Lower lobe of right lung (tissue), 2 donors: ENCODE measurements around the gene TOM1L2. TPM values are rescaled to one million over a fixed set of nuclear protein-coding genes. Genes with fewer than 3 reads are reported as not detected.

Experiments used
- ATAC-seq, 2 donors: fragments of 200-7000 bp; cut with Tn5 transposase; one replicate each; pipeline ENCODE4 v1.9.1; 2020 to 2022; ENCODE audit warnings: mild to moderate bottlenecking in 2 of 2, moderate library complexity in 2 of 2
- DNase-seq: peaks from one replicate; pipeline ENCODE4 v3.0.0-alpha.2; 2020
- H3K27ac ChIP-seq: fragments of 200-600 bp; one replicate; pipeline ENCODE4 v1.8.0; 2022
- H3K27me3 ChIP-seq: fragments of 200-600 bp; one replicate; pipeline ENCODE4 v1.8.0; 2022; ENCODE audit warnings: low read depth
- H3K36me3 ChIP-seq: fragments of 200-600 bp; one replicate; pipeline ENCODE4 v1.8.0; 2022; ENCODE audit warnings: mild to moderate bottlenecking
- H3K4me1 ChIP-seq: fragments of 200-600 bp; one replicate; pipeline ENCODE4 v1.8.0; 2022
- H3K4me3 ChIP-seq: fragments of 200-600 bp; one replicate; pipeline ENCODE4 v1.8.0; 2022; ENCODE audit warnings: mild to moderate bottlenecking
- H3K9me3 ChIP-seq: fragments of 200-600 bp; one replicate; pipeline ENCODE4 v1.8.0; 2022
- CTCF ChIP-seq: fragments of 200-600 bp; IDR thresholded peaks from one replicate; pipeline ENCODE4 v1.8.0; 2022; ENCODE audit warnings: antibody characterized with exemption, mild to moderate bottlenecking
- intact Hi-C: fragments of 100-400 bp; cut with DNase I; formaldehyde crosslinking; loops from one replicate; pipeline ENCODE4 v1.11.0; 2022
- total RNA-seq: library from RNA; stranded (reverse); fragmentation: NEBNext Ultra II Directional; extraction: Animal tissue kit (Norgen Biotek cat#: 25700); gene quantifications from one replicate; pipeline ENCODE4 v1.2.1, GENCODE V29; 2021
- donor health status: DM: no; HTN: yes; CAD: no; lungs with severe emphysema.

The TOM1L2 gene
- total RNA-seq, 1 donor from 2014 or later = 63.4 TPM

GRCh38 chr17:17823433-17824118, 148.6 kb downstream of the TOM1L2 start:
- Histone ChIP-seq H3K4me1 (peaks cover 80% of the 10 kb centered on the region), H3K4me3 (peak overlapping the region; percentile 58), H3K27ac (peak overlapping the region; percentile 81), H3K9me3 (no peaks in the 10 kb centered on the region), H3K36me3 (peaks cover 15% of the 10 kb centered on the region), H3K27me3 (no peaks in the 10 kb centered on the region)
- ATAC-seq = peak; percentile 93 to 94
- TF ChIP-seq CTCF = no peak
- DNase-seq = peak; percentile 89
- intact Hi-C loops = no loop called here

- intact Hi-C loops = no loop called here
- Histone ChIP-seq H3K27ac (peak overlapping the region; percentile 49), H3K9me3 (no peaks in the 10 kb centered on the region), H3K27me3 (no peaks in the 10 kb centered on the region), H3K4me1 (peaks cover 87% of the 10 kb centered on the region), H3K36me3 (peaks cover 22% of the 10 kb centered on the region), H3K4me3 (peak overlapping the region; percentile 58)
- DNase-seq (no peak), ATAC-seq (no peak)
- TF ChIP-seq CTCF = no peak
Observed at GRCh38 chr17:17822616-17823015, 149.6 kb downstream of the TOM1L2 start.

- Histone ChIP-seq H3K27me3 (no peaks in the 10 kb centered on the region), H3K27ac (peak overlapping the region; percentile 49), H3K4me1 (peaks cover 89% of the 10 kb centered on the region), H3K36me3 (peaks cover 26% of the 10 kb centered on the region), H3K9me3 (no peaks in the 10 kb centered on the region), H3K4me3 (peak overlapping the region; percentile 58)
- ATAC-seq (no peak), DNase-seq (no peak)
- TF ChIP-seq CTCF = no peak
- intact Hi-C loops = no loop called here
Observed at GRCh38 chr17:17822189-17822588, 150.0 kb downstream of the TOM1L2 start.

GRCh38 chr17:17820463-17821158, 151.6 kb downstream of the TOM1L2 start:
- Histone ChIP-seq H3K9me3 (no peaks in the 10 kb centered on the region), H3K4me3 (no peak overlapping the region), H3K4me1 (peaks cover 73% of the 10 kb centered on the region), H3K27ac (no peak overlapping the region), H3K36me3 (peaks cover 41% of the 10 kb centered on the region), H3K27me3 (no peaks in the 10 kb centered on the region)
- intact Hi-C loops = no loop called here
- no peak for ATAC-seq
- no peak for DNase-seq
- no peak for TF ChIP-seq CTCF

GRCh38 chr17:17820046-17820445, 152.2 kb downstream of the TOM1L2 start:
- Histone ChIP-seq H3K9me3 (no peaks in the 10 kb centered on the region), H3K4me1 (peaks cover 67% of the 10 kb centered on the region), H3K27me3 (no peaks in the 10 kb centered on the region), H3K4me3 (no peak overlapping the region), H3K36me3 (peaks cover 46% of the 10 kb centered on the region), H3K27ac (no peak overlapping the region)
- no peak for ATAC-seq
- no peak for TF ChIP-seq CTCF
- intact Hi-C loops = no loop called here
- no peak for DNase-seq
